KBM-7 (cell line): ENCODE data around the gene ELL2.

ENCODE experiments used
- DNase-seq: peaks from one replicate; pipeline ENCODE4 v3.0.0-alpha.2; 2015
- in situ Hi-C: fragments of 300-500 bp; cut with MboI; formaldehyde crosslinking; loops from 2 replicates; pipeline ENCODE4 v1.14.3; 2020; ENCODE audit warnings: low sequenced_read_pairs, low pct_unique_long_range_greater_than_20kb, mixed read lengths

Gene ELL2

GRCh38 chr5:95984287-95984938 lies 22.8 kb upstream of the ELL2 start:
- DNase-seq: no peak
- in situ Hi-C loops: no loop called here

- no peak for DNase-seq
- in situ Hi-C loops: no loop called here
Observed at GRCh38 chr5:95983509-95983908, 21.9 kb upstream of the ELL2 start.

GRCh38 chr5:95983080-95983479 lies 21.4 kb upstream of the ELL2 start:
- in situ Hi-C loops: no loop called here

GRCh38 chr5:95976606-95977005 lies 15.0 kb upstream of the ELL2 start:
- in situ Hi-C loops: no loop called here
- DNase-seq: no peak

More at GRCh38 chr5:95983080-95983479, 21.4 kb upstream of the ELL2 start:
- DNase-seq: no peak

- in situ Hi-C loops: no loop called here
- DNase-seq: no peak
Observed at GRCh38 chr5:95975703-95976102, 14.1 kb upstream of the ELL2 start.

- in situ Hi-C loops: no loop called here
- peak; percentile 19 for DNase-seq
Observed at GRCh38 chr5:95973793-95974325, 12.2 kb upstream of the ELL2 start.

GRCh38 chr5:95972196-95972595 lies 10.5 kb upstream of the ELL2 start:
- DNase-seq: no peak
- in situ Hi-C loops: no loop called here

GRCh38 chr5:95970359-95970704 lies 8.7 kb upstream of the ELL2 start:
- no peak for DNase-seq
- in situ Hi-C loops: no loop called here

GRCh38 chr5:95969651-95970358 lies 8.2 kb upstream of the ELL2 start:
- DNase-seq: no peak
- in situ Hi-C loops: no loop called here

GRCh38 chr5:95969055-95969454 lies 7.4 kb upstream of the ELL2 start:
- no peak for DNase-seq
- in situ Hi-C loops: no loop called here

- in situ Hi-C loops: no loop called here
- no peak for DNase-seq
Observed at GRCh38 chr5:95967236-95967635, 5.6 kb upstream of the ELL2 start.

- DNase-seq: no peak
- in situ Hi-C loops: no loop called here
Observed at GRCh38 chr5:95966005-95966404, 4.4 kb upstream of the ELL2 start.

- in situ Hi-C loops: no loop called here
- no peak for DNase-seq
Observed at GRCh38 chr5:95963650-95964410, 2.2 kb upstream of the ELL2 start.

- no peak for DNase-seq
- in situ Hi-C loops: no loop called here
Observed at GRCh38 chr5:95962785-95963184, 1.1 kb upstream of the ELL2 start.

- no peak for DNase-seq
- in situ Hi-C loops: no loop called here
Observed at GRCh38 chr5:95962475-95962773, 773 bp upstream of the ELL2 start.

GRCh38 chr5:95960667-95961616 lies 709 bp downstream of the ELL2 start:
- DNase-seq: peak; percentile 86
- in situ Hi-C loops: no loop called here

GRCh38 chr5:95959888-95960666 lies 1.6 kb downstream of the ELL2 start:
- DNase-seq: no peak
- in situ Hi-C loops: no loop called here

GRCh38 chr5:95959051-95959887 lies 2.4 kb downstream of the ELL2 start:
- DNase-seq: no peak
- in situ Hi-C loops: no loop called here
